HG03558 (cell line): ENCODE results near the gene TEX26.

Experiments
- ATAC-seq: cut with Tn5 transposase; IDR thresholded peaks from one replicate; pipeline ENCODE4 v1.9.1; 2021; ENCODE audit warnings: moderate number of reproducible peaks; ENCODE audit not compliant: unreplicated experiment; ENCODE audit errors: extremely low read depth

The TEX26 gene

GRCh38 chr13:31011193-31011860 is 78.9 kb downstream of the TEX26 start:
- no peak for ATAC-seq

DNA sequence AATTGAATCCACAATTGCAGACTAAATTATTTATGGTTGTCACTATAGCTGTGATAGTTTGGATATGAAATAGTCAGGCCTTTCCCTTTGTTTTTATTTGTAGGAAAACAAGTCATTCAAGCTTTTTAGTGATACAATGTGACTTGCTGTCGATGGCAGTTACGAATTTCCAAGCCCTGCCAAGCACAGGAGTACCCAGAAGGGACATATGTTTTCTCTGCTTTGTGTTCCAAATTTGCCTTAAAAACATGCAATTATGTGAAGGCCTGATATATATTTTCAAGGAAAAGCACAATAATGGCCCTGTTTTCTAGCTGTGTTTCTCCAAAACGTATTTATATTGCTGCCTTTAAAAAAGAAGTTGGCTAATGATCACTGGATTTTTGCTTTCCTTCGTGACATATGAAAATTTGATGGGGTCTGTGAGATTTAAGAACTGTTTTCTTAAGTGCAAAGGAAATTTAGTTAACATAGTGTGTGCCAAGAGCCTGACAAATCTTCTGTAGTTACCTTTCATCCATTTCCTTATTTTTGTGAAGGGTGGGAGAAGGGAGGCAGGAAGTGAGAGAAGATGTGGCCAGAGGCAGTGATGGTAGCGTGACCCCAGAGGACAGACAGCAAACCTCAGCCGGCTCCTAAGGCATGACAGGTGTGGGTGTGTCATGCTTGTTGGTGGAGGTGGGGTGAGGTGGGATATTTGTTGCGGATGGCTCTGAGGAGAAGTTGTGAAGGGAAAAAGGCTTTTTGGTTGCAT is 79.6 kb downstream of the TEX26 start:
- no peak for ATAC-seq

DNA sequence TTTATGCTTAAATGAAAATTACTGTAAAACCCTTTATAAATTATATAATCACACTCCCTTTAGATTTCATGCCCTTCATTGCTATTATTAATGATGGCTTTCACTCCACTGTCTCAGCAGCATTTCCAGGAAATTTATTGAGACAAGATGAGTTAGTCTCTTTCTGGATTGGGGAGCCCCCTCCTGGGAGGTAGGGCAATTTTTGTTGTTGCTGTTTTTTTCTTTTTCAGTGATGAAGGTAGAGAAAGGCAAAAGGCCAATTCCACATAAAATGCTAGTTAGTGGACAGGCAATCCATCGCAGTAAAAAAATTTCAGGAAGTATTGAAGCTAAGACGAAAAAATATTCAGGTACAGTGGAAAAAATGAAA is 80.2 kb downstream of the TEX26 start:
- no peak for ATAC-seq

- ATAC-seq = no peak
Observed at GRCh38 chr13:31014456-31014855, 82.0 kb downstream of the TEX26 start.

DNA sequence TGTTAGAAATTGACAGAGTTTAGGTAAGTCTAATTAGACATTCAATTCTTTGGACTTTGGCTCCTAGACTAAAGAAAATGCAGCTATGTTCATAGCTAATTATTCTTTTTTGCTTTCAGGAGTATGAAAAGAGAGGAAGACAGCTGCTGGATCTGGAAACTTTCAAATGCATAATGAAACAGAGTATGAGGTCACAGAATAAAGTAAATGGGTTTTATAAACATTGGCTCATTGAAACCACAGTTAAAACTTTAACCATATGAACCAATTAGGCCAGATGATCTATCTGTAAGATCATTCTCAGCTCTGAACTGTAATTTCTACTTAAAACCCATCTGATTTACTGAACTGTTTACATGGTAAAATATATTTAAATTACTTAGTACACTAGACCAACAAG is 82.7 kb downstream of the TEX26 start:
- ATAC-seq = no peak

GRCh38 chr13:31016342-31017325 is 84.2 kb downstream of the TEX26 start:
- ATAC-seq = no peak

- ATAC-seq = no peak
Observed at GRCh38 chr13:31018511-31018910, 86.1 kb downstream of the TEX26 start.

GRCh38 chr13:31020996-31021395 is 88.5 kb downstream of the TEX26 start:
- no peak for ATAC-seq

DNA sequence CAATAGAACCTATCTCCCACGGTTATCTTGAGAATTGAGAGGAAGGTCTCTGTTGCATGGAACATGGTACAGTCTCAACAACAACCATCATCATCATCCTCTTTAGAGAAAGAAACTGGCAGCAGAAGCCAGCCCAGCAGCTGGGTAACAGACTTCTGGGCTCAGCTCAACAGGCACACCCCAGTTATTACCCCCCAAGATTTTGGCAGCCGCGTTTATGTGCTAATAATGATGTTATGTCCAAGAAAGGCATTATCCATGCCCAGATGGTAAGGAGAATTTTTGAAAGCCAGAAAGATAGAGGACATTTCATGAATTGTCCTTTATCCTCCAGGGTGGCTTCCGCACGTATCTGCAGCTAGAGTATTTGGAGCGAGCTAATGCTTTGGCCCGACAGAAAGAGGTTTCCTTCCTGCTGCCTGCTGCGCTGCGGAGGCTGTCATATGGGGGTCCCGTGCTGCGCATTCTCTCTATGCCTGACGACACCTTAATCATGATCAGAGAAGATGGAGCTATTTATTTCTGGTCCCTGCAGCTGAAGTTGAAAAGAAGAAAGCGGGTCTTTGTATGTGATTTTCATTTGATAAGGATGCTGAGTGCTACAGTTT is 89.9 kb downstream of the TEX26 start:
- ATAC-seq = no peak

DNA sequence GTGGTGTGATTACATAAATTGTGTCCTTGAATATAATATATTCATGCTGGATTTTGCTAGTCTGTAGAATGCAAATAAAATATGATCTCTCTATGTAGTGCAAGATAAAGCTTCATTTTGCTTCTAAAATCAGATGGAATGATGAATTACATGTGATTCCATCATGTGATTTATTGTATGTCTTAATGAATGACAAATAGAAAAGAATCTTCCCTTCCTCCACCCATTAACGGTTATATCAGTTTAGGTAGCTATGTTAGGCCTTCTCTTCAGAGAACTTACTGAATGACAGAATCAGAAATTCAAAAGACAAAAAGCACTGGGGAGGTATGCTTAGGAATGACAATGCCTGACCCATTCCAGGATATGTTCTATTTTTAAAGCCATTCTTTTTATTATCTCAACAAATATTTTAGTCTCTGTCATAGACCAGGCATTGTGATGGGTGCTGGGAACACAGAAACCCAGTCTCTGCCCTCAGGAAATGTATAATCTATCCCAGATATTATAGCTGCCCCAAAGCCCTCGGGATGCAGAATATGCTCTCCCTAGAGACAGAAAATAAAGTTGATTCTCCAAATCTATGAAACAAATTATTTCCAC is 90.6 kb downstream of the TEX26 start:
- no peak for ATAC-seq
